ENCODE results near the gene KCNJ14. TPM values are rescaled to one million over a fixed set of nuclear protein-coding genes. Genes with fewer than 3 reads are reported as not detected.

KCNJ14 gene
- total RNA-seq, 1 donor from 2014 or later, result 1.6 TPM

- H3K36me3 Mint-ChIP-seq (ENCODE audit: unreplicated experiment), result peaks cover 16% of the 10 kb centered on the region
- peak overlapping the region; percentile 96 for H3K27ac Mint-ChIP-seq (ENCODE audit: unreplicated experiment)
- no peak for TF ChIP-seq CTCF (IDR thresholded peaks at IDR 0.05)
- DNase-seq (ENCODE audit: extremely low spot score, unreplicated experiment), result peak; percentile 100
- H3K4me1 Mint-ChIP-seq (ENCODE audit: unreplicated experiment), result peaks cover 22% of the 10 kb centered on the region
- peak overlapping the region; percentile 82 for H3K4me3 Mint-ChIP-seq (ENCODE audit: unreplicated experiment)
- no peaks in the 10 kb centered on the region for H3K9me3 Mint-ChIP-seq (ENCODE audit: unreplicated experiment)
- no peaks in the 10 kb centered on the region for H3K27me3 Mint-ChIP-seq (ENCODE audit: unreplicated experiment)
Measured at GRCh38 chr19:48468772-48469288, 13.5 kb downstream of the KCNJ14 start.

GRCh38 chr19:48469289-48469881, 14.0 kb downstream of the KCNJ14 start, which contains the start of gene CYTH2:
Gene CYTH2, plus strand, starts transcription at chr19:48469369. Its CDS starts 139 bp downstream, at chr19:48469508.
- Mint-ChIP-seq H3K4me3 (ENCODE audit: unreplicated experiment) (peak within 1 kb of the TSS; percentile 82), H3K9me3 (ENCODE audit: unreplicated experiment) (no peaks in the 10 kb centered on the region), H3K27ac (ENCODE audit: unreplicated experiment) (peak within 1 kb of the TSS; percentile 96), H3K27me3 (ENCODE audit: unreplicated experiment) (no peaks in the 10 kb centered on the region), H3K36me3 (ENCODE audit: unreplicated experiment) (peaks cover 18% of the 10 kb centered on the region), H3K4me1 (ENCODE audit: unreplicated experiment) (peaks cover 23% of the 10 kb centered on the region)
- TF ChIP-seq CTCF (IDR thresholded peaks at IDR 0.05), result no peak
- DNase-seq (ENCODE audit: extremely low spot score, unreplicated experiment), result peak; percentile 93

- peaks cover 25% of the 10 kb centered on the region for H3K36me3 Mint-ChIP-seq (ENCODE audit: unreplicated experiment)
- TF ChIP-seq CTCF (IDR thresholded peaks at IDR 0.05), result no peak
- peaks cover 23% of the 10 kb centered on the region for H3K4me1 Mint-ChIP-seq (ENCODE audit: unreplicated experiment)
- H3K9me3 Mint-ChIP-seq (ENCODE audit: unreplicated experiment), result no peaks in the 10 kb centered on the region
- H3K27me3 Mint-ChIP-seq (ENCODE audit: unreplicated experiment), result no peaks in the 10 kb centered on the region
- no peak for DNase-seq (ENCODE audit: extremely low spot score, unreplicated experiment)
- H3K27ac Mint-ChIP-seq (ENCODE audit: unreplicated experiment), result no peak overlapping the region
- peak overlapping the region; percentile 82 for H3K4me3 Mint-ChIP-seq (ENCODE audit: unreplicated experiment)
Measured at GRCh38 chr19:48469934-48470680, 14.7 kb downstream of the KCNJ14 start.

- DNase-seq (ENCODE audit: extremely low spot score, unreplicated experiment), result no peak
- Mint-ChIP-seq H3K27ac (ENCODE audit: unreplicated experiment) (no peak overlapping the region), H3K36me3 (ENCODE audit: unreplicated experiment) (peaks cover 33% of the 10 kb centered on the region)
Measured at GRCh38 chr19:48470856-48471255, 15.5 kb downstream of the KCNJ14 start.

More at GRCh38 chr19:48470856-48471255, 15.5 kb downstream of the KCNJ14 start:
- Mint-ChIP-seq H3K27me3 (ENCODE audit: unreplicated experiment) (no peaks in the 10 kb centered on the region), H3K9me3 (ENCODE audit: unreplicated experiment) (no peaks in the 10 kb centered on the region), H3K4me3 (ENCODE audit: unreplicated experiment) (peak overlapping the region; percentile 54), H3K4me1 (ENCODE audit: unreplicated experiment) (peaks cover 23% of the 10 kb centered on the region)
- TF ChIP-seq CTCF (IDR thresholded peaks at IDR 0.05), result no peak
